Caki2 (cell line): ENCODE data around the gene FAM20B. TPM values are rescaled to one million over a fixed set of nuclear protein-coding genes. Genes with fewer than 3 reads are reported as not detected.
A peak's percentile ranks its signal among the peaks of the same experiment; 100 is the strongest.
"Not testable (repeated sequence)": the region's sequence is repeated elsewhere in the genome, so short reads cannot be mapped to it uniquely, and the experiment has no call there.

Experiments
- DNase-seq: peaks from one replicate; pipeline ENCODE4 v3.0.0-alpha.2; 2015; ENCODE audit warnings: low read depth
- in situ Hi-C: cut with HindIII; loops from 2 replicates; pipeline ENCODE4 v1.10.0; 2016; ENCODE audit warnings: low sequenced_read_pairs, low pct_unique_long_range_greater_than_20kb, mixed read lengths
- total RNA-seq: library from RNA; depleted of rRNA; stranded (reverse); fragments of >200 nt; shearing (Covaris generic); gene quantifications from 2 replicates; pipeline ENCODE4 v1.2.3, GENCODE V29; 2014; ENCODE audit warnings: low replicate concordance; rRNA removed

The FAM20B gene
- 17.3 and 17.5 TPM in 2 replicates for total RNA-seq

- in situ Hi-C loops = no loop called here
- DNase-seq = peak; percentile 77
Observed at GRCh38 chr1:179025125-179025974, at the start of gene FAM20B. Gene FAM20B, plus strand, starts transcription at chr1:179025894. Its CDS starts 17,954 bp downstream, at chr1:179043848.

GRCh38 chr1:178976541-178976940 is 49.2 kb upstream of the FAM20B start:
- DNase-seq = no peak
- in situ Hi-C loops = no loop called here

GRCh38 chr1:178986204-178986603 is 39.5 kb upstream of the FAM20B start:
- in situ Hi-C loops = no loop called here
- DNase-seq = no peak

- in situ Hi-C loops, DNase-seq: not testable (repeated sequence)
Observed at GRCh38 chr1:178988198-178988597, 37.5 kb upstream of the FAM20B start.

- in situ Hi-C loops = no loop called here
- DNase-seq = no peak
Observed at GRCh38 chr1:178993559-178993958, 32.1 kb upstream of the FAM20B start.

GRCh38 chr1:178997428-178997827 is 28.3 kb upstream of the FAM20B start:
- no peak for DNase-seq
- in situ Hi-C loops = no loop called here

- in situ Hi-C loops = no loop called here
- DNase-seq = no peak
Observed at GRCh38 chr1:178998295-178998694, 27.4 kb upstream of the FAM20B start.

- no peak for DNase-seq
- in situ Hi-C loops = no loop called here
Observed at GRCh38 chr1:178999061-178999460, 26.6 kb upstream of the FAM20B start.

- DNase-seq = no peak
- in situ Hi-C loops = loop anchor here (25.0 kb wide), 1 partner anchor 464 kb away; no protein-coding TSS in a partner anchor
Observed at GRCh38 chr1:179001451-179001850, 24.2 kb upstream of the FAM20B start.

- DNase-seq = not testable (repeated sequence)
- in situ Hi-C loops = loop anchor here (25.0 kb wide), 1 partner anchor 465 kb away; no protein-coding TSS in a partner anchor
Observed at GRCh38 chr1:179002064-179002463, 23.6 kb upstream of the FAM20B start.

- DNase-seq = peak; percentile 80
Observed at GRCh38 chr1:179002552-179003345, 22.9 kb upstream of the FAM20B start.

GRCh38 chr1:179003512-179004066 is 22.1 kb upstream of the FAM20B start:
- DNase-seq = no peak
- in situ Hi-C loops = loop anchor here (25.0 kb wide), 1 partner anchor 466 kb away; no protein-coding TSS in a partner anchor

More at GRCh38 chr1:179002552-179003345, 22.9 kb upstream of the FAM20B start:
- in situ Hi-C loops = loop anchor here (25.0 kb wide), 1 partner anchor 465 kb away; no protein-coding TSS in a partner anchor

GRCh38 chr1:179007233-179007632 is 18.5 kb upstream of the FAM20B start:
- in situ Hi-C loops = loop anchor here (25.0 kb wide), 1 partner anchor 470 kb away; no protein-coding TSS in a partner anchor
- no peak for DNase-seq

GRCh38 chr1:179010671-179011070 is 15.0 kb upstream of the FAM20B start:
- in situ Hi-C loops = loop anchor here (25.0 kb wide), 1 partner anchor 473 kb away; no protein-coding TSS in a partner anchor
- DNase-seq = no peak

GRCh38 chr1:179012038-179012437 is 13.7 kb upstream of the FAM20B start:
- no peak for DNase-seq
- in situ Hi-C loops = loop anchor here (25.0 kb wide), 1 partner anchor 475 kb away; no protein-coding TSS in a partner anchor

- no peak for DNase-seq
- in situ Hi-C loops = loop anchor here (25.0 kb wide), 1 partner anchor 477 kb away; no protein-coding TSS in a partner anchor
Observed at GRCh38 chr1:179014123-179014522, 11.6 kb upstream of the FAM20B start.

GRCh38 chr1:179015396-179015795 is 10.3 kb upstream of the FAM20B start:
- in situ Hi-C loops = loop anchor here (25.0 kb wide), 1 partner anchor 478 kb away; no protein-coding TSS in a partner anchor
- no peak for DNase-seq
